ENCODE measurements around the gene MAP2K5.

The MAP2K5 gene

DNA sequence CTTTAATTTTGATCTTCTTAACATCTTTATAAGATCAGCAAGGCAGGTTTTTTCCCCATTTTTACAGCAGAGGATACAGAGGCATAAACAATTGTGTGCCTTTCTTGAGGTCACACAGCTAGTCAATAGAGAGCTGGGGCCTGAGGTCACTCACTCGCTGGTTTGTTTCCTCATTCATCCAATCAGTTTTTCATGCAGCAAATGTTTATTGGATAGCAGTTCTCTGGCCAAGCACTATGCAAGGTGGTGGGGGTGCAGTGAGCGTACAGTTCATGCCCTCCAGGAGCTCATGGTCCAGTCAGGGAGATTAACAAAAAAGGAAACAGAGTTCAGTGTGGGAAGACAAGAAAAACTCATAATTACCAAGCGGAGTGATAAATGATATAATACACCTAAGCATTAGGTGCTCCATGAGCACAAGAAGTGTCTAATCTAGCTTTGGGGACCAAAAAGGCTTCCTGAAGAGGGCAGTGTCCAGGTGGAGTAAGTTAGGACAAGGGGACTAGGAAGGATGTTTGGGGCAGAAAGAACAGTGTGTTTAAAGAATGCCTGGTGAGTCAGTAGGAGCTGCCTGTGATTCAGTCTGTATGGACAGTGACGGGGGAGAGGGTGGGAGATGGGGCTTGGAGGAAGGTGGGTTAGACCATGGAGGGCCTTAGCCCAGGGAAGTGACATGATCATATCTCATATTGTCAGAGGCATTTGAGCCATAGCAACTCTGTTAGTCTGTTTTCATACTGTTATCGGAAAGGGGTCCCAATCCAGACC, 29.3 kb downstream of the MAP2K5 start:
- H4K20me1 ChIP-seq (ENCODE audit: insufficient read depth, low read length) = no peaks in the 10 kb centered on the region
- H3K4me1 ChIP-seq (ENCODE audit: low read length) = 0 out of 2 replicates have a peak, but pooled peaks cover 4% of the 10 kb centered on the region
- no peaks in the 10 kb centered on the region for H3K9me2 ChIP-seq (replicated peaks; ENCODE audit: insufficient read depth, low read length)
- no peak overlapping the region for H3K4me2 ChIP-seq (ENCODE audit: low read depth, low read length)
- H3K9ac ChIP-seq (ENCODE audit: low read length) = no peak overlapping the region
- no peak for DNase-seq
- no peaks in the 10 kb centered on the region for H3K79me2 ChIP-seq (ENCODE audit: low read length)
- H3F3A ChIP-seq (ENCODE audit: insufficient read depth, low read length) = no peaks in the 10 kb centered on the region
- TF ChIP-seq EZH2phosphoT487 (IDR thresholded peaks at IDR 0.05; ENCODE audit: low read length) = no peak
- no peak for TF ChIP-seq EZH2 (optimal IDR thresholded peaks at IDR 0.05; ENCODE audit: low read depth, low read length)
- no peak for TF ChIP-seq CTCF (IDR thresholded peaks at IDR 0.05; ENCODE audit: low read length)
- no peak overlapping the region for H2AFZ ChIP-seq (ENCODE audit: low read length)
- no peaks in the 10 kb centered on the region for H3K9me3 ChIP-seq (replicated peaks; ENCODE audit: insufficient read depth, low read length)
- no peaks in the 10 kb centered on the region for H3K36me3 ChIP-seq (replicated peaks; ENCODE audit: insufficient read depth, low read length)
- H3K27me3 ChIP-seq (replicated peaks; ENCODE audit: insufficient read depth, low read length) = no peaks in the 10 kb centered on the region
- no peak overlapping the region for H3K4me3 ChIP-seq (ENCODE audit: low read length)
- no peak overlapping the region for H3K27ac ChIP-seq (ENCODE audit: low read length)

DNA sequence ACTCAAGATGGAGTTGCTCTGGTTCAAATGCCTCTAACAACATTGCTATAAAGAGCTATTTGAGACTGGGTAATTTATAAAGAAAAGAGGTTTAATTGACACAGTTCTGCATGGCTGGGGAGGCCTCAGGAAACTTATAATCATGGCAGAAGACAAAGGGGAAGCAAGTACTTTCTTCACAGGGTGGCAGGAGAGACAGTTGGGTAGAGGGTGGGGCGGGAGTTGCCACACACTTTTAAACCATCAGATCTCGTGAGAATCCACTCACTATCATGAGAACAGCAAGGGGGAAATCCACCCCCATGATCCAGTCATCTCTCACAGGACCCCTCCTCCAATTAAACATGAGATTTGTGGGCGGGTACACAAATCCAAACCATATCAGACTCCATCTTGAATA, 30.7 kb downstream of the MAP2K5 start:
- TF ChIP-seq EZH2phosphoT487 (IDR thresholded peaks at IDR 0.05; ENCODE audit: low read length) (no peak), EZH2 (optimal IDR thresholded peaks at IDR 0.05; ENCODE audit: low read depth, low read length) (no peak), CTCF (IDR thresholded peaks at IDR 0.05; ENCODE audit: low read length) (no peak)
- no peaks in the 10 kb centered on the region for H3K27me3 ChIP-seq (replicated peaks; ENCODE audit: insufficient read depth, low read length)

DNA sequence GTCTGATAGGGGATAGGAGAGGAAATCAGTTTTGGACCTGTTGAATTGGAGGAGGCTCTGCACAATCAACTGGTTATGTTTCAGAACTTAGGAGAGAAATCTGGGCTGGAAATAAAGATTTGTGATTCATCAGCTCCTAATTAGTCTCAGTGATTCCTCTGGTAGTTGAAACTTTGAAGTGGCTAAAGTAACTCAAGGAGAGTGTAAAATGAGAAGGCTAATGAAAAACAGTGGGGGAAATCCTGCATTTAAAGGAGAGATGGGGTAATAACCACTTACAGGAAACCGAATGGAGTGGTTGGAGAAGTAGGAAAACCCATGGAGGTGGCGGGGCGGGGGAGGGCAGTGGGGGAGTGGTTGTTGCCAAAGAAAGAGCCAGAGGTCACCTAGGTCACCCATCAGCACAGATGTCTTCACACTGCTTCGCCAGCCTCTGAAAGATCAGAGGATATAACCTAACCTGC, 32.6 kb downstream of the MAP2K5 start:
- TF ChIP-seq EZH2phosphoT487 (IDR thresholded peaks at IDR 0.05; ENCODE audit: low read length) = no peak
- TF ChIP-seq EZH2 (optimal IDR thresholded peaks at IDR 0.05; ENCODE audit: low read depth, low read length) = no peak
- TF ChIP-seq CTCF (IDR thresholded peaks at IDR 0.05; ENCODE audit: low read length) = no peak

More for the DNA sequence above, 30.7 kb downstream of the MAP2K5 start:
- 0 out of 2 replicates have a peak, but pooled peaks cover 4% of the 10 kb centered on the region for H3K4me1 ChIP-seq (ENCODE audit: low read length)
- no peaks in the 10 kb centered on the region for H3K79me2 ChIP-seq (ENCODE audit: low read length)
- H4K20me1 ChIP-seq (ENCODE audit: insufficient read depth, low read length) = no peaks in the 10 kb centered on the region
- no peak overlapping the region for H3K9ac ChIP-seq (ENCODE audit: low read length)
- no peaks in the 10 kb centered on the region for H3K9me2 ChIP-seq (replicated peaks; ENCODE audit: insufficient read depth, low read length)
- H3K36me3 ChIP-seq (replicated peaks; ENCODE audit: insufficient read depth, low read length) = no peaks in the 10 kb centered on the region
- H3K27ac ChIP-seq (ENCODE audit: low read length) = no peak overlapping the region
- no peak overlapping the region for H3K4me2 ChIP-seq (ENCODE audit: low read depth, low read length)
- H3F3A ChIP-seq (ENCODE audit: insufficient read depth, low read length) = no peaks in the 10 kb centered on the region
- H3K4me3 ChIP-seq (ENCODE audit: low read length) = no peak overlapping the region
- H3K9me3 ChIP-seq (replicated peaks; ENCODE audit: insufficient read depth, low read length) = no peaks in the 10 kb centered on the region
- no peak for DNase-seq
- H2AFZ ChIP-seq (ENCODE audit: low read length) = no peak overlapping the region

More for the DNA sequence above, 32.6 kb downstream of the MAP2K5 start:
- Histone ChIP-seq H3K27me3 (replicated peaks; ENCODE audit: insufficient read depth, low read length) (no peaks in the 10 kb centered on the region), H2AFZ (ENCODE audit: low read length) (no peak overlapping the region), H3K9me3 (replicated peaks; ENCODE audit: insufficient read depth, low read length) (no peaks in the 10 kb centered on the region), H3K27ac (ENCODE audit: low read length) (no peak overlapping the region), H3K4me3 (ENCODE audit: low read length) (no peak overlapping the region), H3K9ac (ENCODE audit: low read length) (no peak overlapping the region), H3K4me1 (ENCODE audit: low read length) (0 out of 2 replicates have a peak, but pooled peaks cover 1% of the 10 kb centered on the region), H3K9me2 (replicated peaks; ENCODE audit: insufficient read depth, low read length) (no peaks in the 10 kb centered on the region), H3K79me2 (ENCODE audit: low read length) (no peaks in the 10 kb centered on the region), H3F3A (ENCODE audit: insufficient read depth, low read length) (no peaks in the 10 kb centered on the region), H3K4me2 (ENCODE audit: low read depth, low read length) (no peak overlapping the region), H3K36me3 (replicated peaks; ENCODE audit: insufficient read depth, low read length) (no peaks in the 10 kb centered on the region), H4K20me1 (ENCODE audit: insufficient read depth, low read length) (no peaks in the 10 kb centered on the region)
- no peak for DNase-seq

Measured in MM.1S (cell line).